HepG2 (cell line): Measurements from ENCODE around the gene COBL. TPM values are rescaled to one million over a fixed set of nuclear protein-coding genes. Genes with fewer than 3 reads are reported as not detected.

ENCODE experiments used
- CENPBD1 ChIP-seq: sonication (generic); formaldehyde crosslinking; IDR thresholded peaks from 2 replicates; pipeline ENCODE4 v1.8.0; 2022; ENCODE audit warnings: missing genetic modification reagents, low read depth, mild to moderate bottlenecking, borderline replicate concordance
- PRDM10 ChIP-seq: sonication (generic); formaldehyde crosslinking; IDR thresholded peaks from 2 replicates; pipeline ENCODE4 v1.4.0; 2020; ENCODE audit warnings: low read depth, missing genetic modification reagents
- TCF7L2 ChIP-seq: IDR thresholded peaks from 2 replicates; pipeline ENCODE4 v1.6.1; 2011; ENCODE audit warnings: mild to moderate bottlenecking, low read depth, low read length, moderate library complexity
- ZNF687 ChIP-seq: sonication (generic); formaldehyde crosslinking; IDR thresholded peaks from 2 replicates; pipeline ENCODE4 v1.5.1; 2020; ENCODE audit warnings: mild to moderate bottlenecking, missing genetic modification reagents, moderate library complexity
- polyA plus RNA-seq, 8 experiments: library from polyadenylated mRNA; depleted of rRNA in 3 of 8; stranded (reverse) in 7 of 8; unstranded in 1 of 8; fragments of >200 nt; fragmentation: Illumina TruSeq in 4 of 8; extraction: Trizol in 4 of 8; gene quantifications; 2 replicates each; pipeline versions ENCODE4 v1.2.1 to v1.2.3, GENCODE V29; 2011 to 2016; ENCODE audit warnings: low read depth in 4 of 8, missing spikeins in 1 of 8, mixed read lengths in 1 of 8; ENCODE audit not compliant: insufficient read depth in 1 of 8
- total RNA-seq, 5 experiments: library from RNA; depleted of rRNA; stranded (reverse); fragments of >200 nt; fragmentation: Illumina TruSeq; extraction: Trizol; gene quantifications; 2 replicates each; pipeline ENCODE4 v1.2.3, GENCODE V29; 2016; ENCODE audit warnings: low read depth in 1 of 5

Gene COBL
- total and polyA plus RNA-seq, 2 of the 13 experiments (the other 11 are each of a cell fraction or from before 2014, with no cell fraction given), result 3.8 to 4.9 TPM

- TF ChIP-seq ZNF687 (CRISPR knock-in tag), result no peak
- no peak for TF ChIP-seq TCF7L2
- TF ChIP-seq CENPBD1 (CRISPR knock-in tag), result no peak
- TF ChIP-seq PRDM10, result no peak
Observed at GRCh38 chr7:51113962-51114361, 202.6 kb downstream of the COBL start (continued).
